Measurements from ENCODE around the gene FLNB. TPM values are rescaled to one million over a fixed set of nuclear protein-coding genes. Genes with fewer than 3 reads are reported as not detected.

Gene FLNB
- total and polyA plus RNA-seq, 2 experiments from 2014 or later, result 60.6 to 186 TPM

GRCh38 chr3:58122936-58123700, 114.9 kb downstream of the FLNB start:
- no peaks in the 10 kb centered on the region for H3K9me3 ChIP-seq (ENCODE audit: low read depth)
- peaks cover 12% of the 10 kb centered on the region for H3K79me2 ChIP-seq (ENCODE audit: insufficient read depth)
- H3K4me1 ChIP-seq (ENCODE audit: insufficient read depth), result peaks cover 2% of the 10 kb centered on the region; the same call in 1 of the 2 replicates
- WGBS, 2 experiments (ENCODE audit: low coverage in 1 of 2, low lambda C conversion rate in 2 of 2, missing lambda C conversion rate in 2 of 2), result 94 to 96% methylated on average over 41 of the region's 41 CpGs
- no peak for DNase-seq
- H3K4me2 ChIP-seq (ENCODE audit: unreplicated experiment), result no peak overlapping the region
- H3K36me3 ChIP-seq (ENCODE audit: low read depth), result peaks cover 91% of the 10 kb centered on the region
- no peak overlapping the region for H2AFZ ChIP-seq
- H3K27ac ChIP-seq, result no peak overlapping the region
- TF ChIP-seq EZH2 (IDR thresholded peaks at IDR 0.05; ENCODE audit: insufficient read depth, poor library complexity, severe bottlenecking) (no peak), EZH2phosphoT487 (IDR thresholded peaks at IDR 0.05; ENCODE audit: insufficient read depth, low read depth) (no peak)
- H4K20me1 ChIP-seq (ENCODE audit: insufficient read depth), result no peaks in the 10 kb centered on the region
- 0 out of 2 replicates have a peak, but pooled peaks cover 16% of the 10 kb centered on the region for H3F3A ChIP-seq (ENCODE audit: insufficient read depth)
- in situ Hi-C loops (cut with MboI), result no loop called here
- H3K4me3 ChIP-seq, result no peak overlapping the region
- H3K27me3 ChIP-seq (replicated peaks; ENCODE audit: insufficient read depth), result no peaks in the 10 kb centered on the region
- no peak overlapping the region for H3K9ac ChIP-seq
- no peaks in the 10 kb centered on the region for H3K9me2 ChIP-seq (ENCODE audit: insufficient read depth)

GRCh38 chr3:58124387-58124786, 116.2 kb downstream of the FLNB start:
- 94 to 100% methylated on average over 8 of the region's 8 CpGs for WGBS, 2 experiments (ENCODE audit: low coverage in 1 of 2, low lambda C conversion rate in 2 of 2, missing lambda C conversion rate in 2 of 2)
- peaks cover 88% of the 10 kb centered on the region for H3K36me3 ChIP-seq (ENCODE audit: low read depth)

GRCh38 chr3:58129041-58129770, 121.0 kb downstream of the FLNB start:
- Histone ChIP-seq H3K27me3 (replicated peaks; ENCODE audit: insufficient read depth) (no peaks in the 10 kb centered on the region), H3K36me3 (ENCODE audit: low read depth) (peaks cover 74% of the 10 kb centered on the region), H3K9me2 (ENCODE audit: insufficient read depth) (no peaks in the 10 kb centered on the region), H3K9ac (no peak overlapping the region), H3K4me2 (ENCODE audit: unreplicated experiment) (no peak overlapping the region), H3K79me2 (ENCODE audit: insufficient read depth) (peaks cover 47% of the 10 kb centered on the region), H4K20me1 (ENCODE audit: insufficient read depth) (no peaks in the 10 kb centered on the region), H3K9me3 (ENCODE audit: low read depth) (no peaks in the 10 kb centered on the region), H2AFZ (no peak overlapping the region), H3K4me3 (no peak overlapping the region), H3K4me1 (ENCODE audit: insufficient read depth) (no peaks in the 10 kb centered on the region), H3K27ac (no peak overlapping the region), H3F3A (ENCODE audit: insufficient read depth) (peaks cover 14% of the 10 kb centered on the region; the same call in 1 of the 2 replicates)
- in situ Hi-C loops (cut with MboI), result no loop called here
- DNase-seq, result no peak
- WGBS, 2 experiments (ENCODE audit: low coverage in 1 of 2, low lambda C conversion rate in 2 of 2, missing lambda C conversion rate in 2 of 2), result 93 to 95% methylated on average over 10 of the region's 10 CpGs
- TF ChIP-seq EZH2 (IDR thresholded peaks at IDR 0.05; ENCODE audit: insufficient read depth, poor library complexity, severe bottlenecking), result no peak
- no peak for TF ChIP-seq EZH2phosphoT487 (IDR thresholded peaks at IDR 0.05; ENCODE audit: insufficient read depth, low read depth)

More at GRCh38 chr3:58124387-58124786, 116.2 kb downstream of the FLNB start:
- Histone ChIP-seq H4K20me1 (ENCODE audit: insufficient read depth) (no peaks in the 10 kb centered on the region), H3K4me3 (no peak overlapping the region), H3K9me2 (ENCODE audit: insufficient read depth) (no peaks in the 10 kb centered on the region), H2AFZ (no peak overlapping the region), H3K9ac (no peak overlapping the region), H3F3A (ENCODE audit: insufficient read depth) (0 out of 2 replicates have a peak, but pooled peaks cover 16% of the 10 kb centered on the region), H3K27me3 (replicated peaks; ENCODE audit: insufficient read depth) (no peaks in the 10 kb centered on the region), H3K4me2 (ENCODE audit: unreplicated experiment) (no peak overlapping the region), H3K9me3 (ENCODE audit: low read depth) (no peaks in the 10 kb centered on the region), H3K79me2 (ENCODE audit: insufficient read depth) (peaks cover 16% of the 10 kb centered on the region), H3K4me1 (ENCODE audit: insufficient read depth) (no peaks in the 10 kb centered on the region), H3K27ac (no peak overlapping the region)
- TF ChIP-seq EZH2 (IDR thresholded peaks at IDR 0.05; ENCODE audit: insufficient read depth, poor library complexity, severe bottlenecking) (no peak), EZH2phosphoT487 (IDR thresholded peaks at IDR 0.05; ENCODE audit: insufficient read depth, low read depth) (no peak)
- DNase-seq, result no peak
- in situ Hi-C loops (cut with MboI), result no loop called here

- Histone ChIP-seq H3K79me2 (ENCODE audit: insufficient read depth) (peaks cover 48% of the 10 kb centered on the region), H3K36me3 (ENCODE audit: low read depth) (peaks cover 74% of the 10 kb centered on the region), H3K27ac (no peak overlapping the region)
Observed at GRCh38 chr3:58130591-58130990, 122.4 kb downstream of the FLNB start.

More at GRCh38 chr3:58130591-58130990, 122.4 kb downstream of the FLNB start:
- Histone ChIP-seq H3F3A (ENCODE audit: insufficient read depth) (peaks cover 15% of the 10 kb centered on the region; the same call in 1 of the 2 replicates), H2AFZ (no peak overlapping the region), H3K4me1 (ENCODE audit: insufficient read depth) (no peaks in the 10 kb centered on the region), H4K20me1 (ENCODE audit: insufficient read depth) (no peaks in the 10 kb centered on the region), H3K9me2 (ENCODE audit: insufficient read depth) (no peaks in the 10 kb centered on the region), H3K9me3 (ENCODE audit: low read depth) (no peaks in the 10 kb centered on the region), H3K4me3 (no peak overlapping the region), H3K9ac (no peak overlapping the region), H3K4me2 (ENCODE audit: unreplicated experiment) (no peak overlapping the region), H3K27me3 (replicated peaks; ENCODE audit: insufficient read depth) (no peaks in the 10 kb centered on the region)
- in situ Hi-C loops (cut with MboI), result no loop called here
- TF ChIP-seq EZH2phosphoT487 (IDR thresholded peaks at IDR 0.05; ENCODE audit: insufficient read depth, low read depth), result no peak
- TF ChIP-seq EZH2 (IDR thresholded peaks at IDR 0.05; ENCODE audit: insufficient read depth, poor library complexity, severe bottlenecking), result no peak
- no peak for DNase-seq
- WGBS, 2 experiments (ENCODE audit: low coverage in 1 of 2, low lambda C conversion rate in 2 of 2, missing lambda C conversion rate in 2 of 2), result 88 to 90% methylated on average over 11 of the region's 11 CpGs

All from GM23248 (cell line).